Measurements from ENCODE around the gene HNRNPA0.

Gene HNRNPA0

DNA sequence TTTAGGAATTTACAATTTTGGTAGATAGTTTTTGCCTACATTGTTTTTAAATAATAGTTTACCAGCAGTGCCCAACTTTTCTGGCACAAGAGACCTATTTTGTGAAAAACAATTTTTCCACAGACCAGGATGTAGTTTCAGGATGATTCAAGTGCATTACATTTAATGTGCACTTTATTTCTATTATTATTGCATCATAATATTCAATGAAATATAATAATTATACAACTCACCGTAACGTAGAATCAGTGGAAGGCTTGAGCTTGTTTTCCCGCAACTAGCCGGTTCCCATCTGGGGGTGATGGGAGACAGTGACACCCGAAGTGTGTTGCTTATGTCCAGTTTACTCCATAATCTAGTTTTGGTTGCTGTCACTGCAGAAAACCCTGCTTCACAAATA is 3.5 kb upstream of the HNRNPA0 start:
- no peak overlapping the region for H3K27ac ChIP-seq (ENCODE audit: insufficient read depth, low read length, poor library complexity, severe bottlenecking)
- peaks cover 2% of the 10 kb centered on the region for H3K4me1 ChIP-seq (ENCODE audit: control insufficient read depth, insufficient read depth, low read length, poor library complexity, severe bottlenecking)
- no peaks in the 10 kb centered on the region for H3K36me3 ChIP-seq (ENCODE audit: control insufficient read depth, insufficient read depth, low read length)
- H3K27me3 ChIP-seq (replicated peaks; ENCODE audit: control insufficient read depth, insufficient read depth, low read length, poor library complexity, severe bottlenecking), result no peaks in the 10 kb centered on the region
- no peaks in the 10 kb centered on the region for H3K9me3 ChIP-seq (ENCODE audit: control insufficient read depth, low read length)
- H3K4me3 ChIP-seq (ENCODE audit: insufficient read depth, low read depth, low read length, poor library complexity, severe bottlenecking), result no peak overlapping the region
- DNase-seq, result no peak

DNA sequence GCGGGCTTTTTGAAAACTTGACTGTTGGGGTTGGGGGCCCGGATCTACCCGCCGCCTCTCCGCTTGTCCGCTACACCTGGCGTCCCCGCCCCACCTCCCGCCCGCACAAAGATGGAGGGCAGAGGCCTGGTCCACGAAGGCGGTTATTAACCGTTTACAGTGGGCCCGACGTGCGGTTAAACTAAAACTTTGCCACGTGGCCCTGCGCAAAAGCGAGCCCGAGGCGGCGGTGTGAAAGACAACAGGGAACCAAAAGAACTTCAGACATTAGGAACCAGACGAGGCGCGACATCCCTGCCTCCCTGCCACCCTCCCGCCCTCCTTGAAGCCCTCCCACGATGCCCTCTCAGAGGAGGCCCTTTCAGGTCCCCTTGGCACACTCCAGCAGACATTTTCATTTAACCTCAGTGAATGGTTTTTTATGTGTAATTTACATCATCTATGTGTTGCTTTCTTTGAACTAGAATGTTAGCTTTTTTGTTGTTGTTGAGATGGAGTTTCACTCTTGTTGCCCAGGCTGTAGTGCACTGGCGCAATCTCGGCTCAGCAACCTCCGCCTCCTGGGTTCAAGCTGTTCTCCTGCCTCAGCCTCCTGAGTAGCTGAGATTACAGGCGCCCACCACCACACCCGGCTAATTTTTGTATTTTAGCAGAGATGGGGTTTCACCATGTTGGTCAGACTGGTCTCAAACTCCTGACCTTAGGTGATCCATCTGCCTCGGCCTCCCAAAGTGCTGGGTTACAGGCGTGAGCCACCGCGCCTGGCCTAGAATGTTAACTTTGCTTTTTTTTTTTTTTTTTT is 999 bp upstream of the HNRNPA0 start:
- H3K4me3 ChIP-seq (ENCODE audit: insufficient read depth, low read depth, low read length, poor library complexity, severe bottlenecking), result peak overlapping the region; percentile 91
- no peaks in the 10 kb centered on the region for H3K9me3 ChIP-seq (ENCODE audit: control insufficient read depth, low read length)
- peaks cover 5% of the 10 kb centered on the region for H3K36me3 ChIP-seq (ENCODE audit: control insufficient read depth, insufficient read depth, low read length)
- H3K27me3 ChIP-seq (replicated peaks; ENCODE audit: control insufficient read depth, insufficient read depth, low read length, poor library complexity, severe bottlenecking), result no peaks in the 10 kb centered on the region
- H3K27ac ChIP-seq (ENCODE audit: insufficient read depth, low read length, poor library complexity, severe bottlenecking), result peak overlapping the region; percentile 100
- no peak for DNase-seq
- H3K4me1 ChIP-seq (ENCODE audit: control insufficient read depth, insufficient read depth, low read length, poor library complexity, severe bottlenecking), result peaks cover 15% of the 10 kb centered on the region

DNA sequence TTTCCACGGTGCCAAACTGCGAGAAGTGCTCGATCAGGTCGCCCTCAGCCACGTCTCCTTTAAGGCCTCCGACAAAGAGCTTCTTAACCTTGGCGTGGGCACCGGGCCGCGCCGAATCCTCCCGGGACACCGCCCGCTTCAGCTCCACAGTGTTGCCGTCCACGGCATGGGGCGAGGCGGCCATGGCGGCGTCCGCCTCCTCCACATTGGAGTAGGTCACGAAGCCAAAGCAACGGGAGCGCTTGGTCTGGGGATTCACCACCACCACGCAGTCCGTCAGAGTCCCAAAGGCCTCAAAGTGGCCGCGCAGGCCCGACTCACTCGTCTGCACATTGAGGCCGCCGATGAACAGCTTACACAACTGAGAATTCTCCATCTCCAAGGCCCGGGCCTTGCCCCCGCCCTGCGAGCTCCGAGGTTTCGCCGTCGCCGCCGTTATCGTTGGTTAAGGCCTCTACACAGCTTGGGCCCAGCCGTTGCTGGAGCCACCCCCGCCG is 424 bp downstream of the HNRNPA0 start:
- peak overlapping the region; percentile 91 for H3K4me3 ChIP-seq (ENCODE audit: insufficient read depth, low read depth, low read length, poor library complexity, severe bottlenecking)
- H3K27me3 ChIP-seq (replicated peaks; ENCODE audit: control insufficient read depth, insufficient read depth, low read length, poor library complexity, severe bottlenecking), result no peaks in the 10 kb centered on the region
- peak overlapping the region; percentile 100 for H3K27ac ChIP-seq (ENCODE audit: insufficient read depth, low read length, poor library complexity, severe bottlenecking)
- H3K4me1 ChIP-seq (ENCODE audit: control insufficient read depth, insufficient read depth, low read length, poor library complexity, severe bottlenecking), result peaks cover 16% of the 10 kb centered on the region
- peaks cover 5% of the 10 kb centered on the region for H3K36me3 ChIP-seq (ENCODE audit: control insufficient read depth, insufficient read depth, low read length)
- no peaks in the 10 kb centered on the region for H3K9me3 ChIP-seq (ENCODE audit: control insufficient read depth, low read length)
- no peak for DNase-seq

DNA sequence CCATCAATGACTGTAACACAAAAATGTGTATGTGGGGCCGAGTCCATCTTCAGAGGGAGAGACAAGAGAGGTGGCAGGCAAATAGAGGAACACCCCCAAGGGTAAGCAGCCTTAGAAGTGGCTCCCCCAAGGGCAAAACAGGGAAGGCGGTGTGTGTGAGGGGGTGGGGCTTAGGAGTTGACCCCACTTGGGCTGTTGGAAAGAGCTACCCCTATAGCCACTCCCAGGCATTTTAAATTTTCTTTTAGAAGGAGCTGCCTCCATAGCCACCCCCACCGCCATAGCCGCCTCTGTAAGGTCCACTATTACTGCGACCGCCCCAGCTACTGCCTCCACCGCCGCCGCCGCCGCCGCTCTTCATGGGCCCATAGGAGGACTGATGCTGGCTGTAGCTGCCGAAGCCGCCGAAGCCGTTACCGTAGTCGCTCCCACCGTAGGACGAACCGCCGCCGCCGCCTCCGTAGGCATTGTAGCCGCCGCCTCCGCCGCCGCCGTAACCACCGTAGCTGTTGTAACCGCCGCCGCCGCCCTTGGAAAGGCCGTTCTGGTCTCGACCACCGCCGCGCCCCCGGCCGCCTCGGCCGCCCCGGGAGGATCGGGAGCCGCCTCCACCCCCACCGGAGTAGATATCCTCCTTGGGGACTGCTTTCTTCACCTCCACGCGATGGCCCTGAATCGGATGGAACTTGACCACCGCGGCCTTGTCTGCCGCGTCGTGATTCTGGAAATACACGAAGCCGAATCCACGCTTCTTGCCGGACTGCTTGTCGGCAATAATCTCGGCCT is 1.1 kb downstream of the HNRNPA0 start:
- H3K4me3 ChIP-seq (ENCODE audit: insufficient read depth, low read depth, low read length, poor library complexity, severe bottlenecking), result peak overlapping the region; percentile 91
- DNase-seq, result peak; percentile 27 to 37 (median 34)

DNA sequence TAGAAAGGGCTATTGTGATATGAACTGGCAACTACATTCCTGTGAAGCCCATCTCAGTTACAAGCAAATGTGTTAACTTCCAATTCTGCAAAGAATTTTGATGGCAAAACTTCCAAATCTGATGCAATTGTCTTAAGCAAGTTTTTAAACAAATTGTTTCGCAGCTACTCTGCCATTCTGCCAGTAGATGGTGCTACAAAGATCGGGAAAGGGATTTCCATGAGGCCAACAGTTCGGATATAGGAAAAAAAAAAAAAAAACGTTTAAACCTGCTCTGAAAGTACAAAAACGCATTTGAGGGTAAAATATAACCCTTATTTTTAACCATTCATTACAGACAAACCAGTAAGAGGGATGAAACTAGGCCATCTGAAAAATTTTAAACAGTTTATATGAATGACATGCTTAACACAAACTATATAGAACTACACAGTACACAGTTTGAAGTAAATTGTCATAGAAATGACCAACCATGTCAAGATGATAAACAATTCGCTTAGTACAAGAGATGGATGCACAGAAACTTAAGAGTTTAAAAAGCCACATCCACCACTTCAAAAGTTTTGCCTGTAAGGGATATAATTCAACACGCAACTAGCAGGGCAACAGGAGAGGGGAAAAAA is 2.2 kb downstream of the HNRNPA0 start:
- H3K9me3 ChIP-seq (ENCODE audit: control insufficient read depth, low read length), result no peaks in the 10 kb centered on the region
- H3K27ac ChIP-seq (ENCODE audit: insufficient read depth, low read length, poor library complexity, severe bottlenecking), result peak overlapping the region; percentile 100
- no peak for DNase-seq
- H3K27me3 ChIP-seq (replicated peaks; ENCODE audit: control insufficient read depth, insufficient read depth, low read length, poor library complexity, severe bottlenecking), result no peaks in the 10 kb centered on the region
- H3K4me1 ChIP-seq (ENCODE audit: control insufficient read depth, insufficient read depth, low read length, poor library complexity, severe bottlenecking), result peaks cover 16% of the 10 kb centered on the region
- H3K4me3 ChIP-seq (ENCODE audit: insufficient read depth, low read depth, low read length, poor library complexity, severe bottlenecking), result peak overlapping the region; percentile 91
- H3K36me3 ChIP-seq (ENCODE audit: control insufficient read depth, insufficient read depth, low read length), result peaks cover 5% of the 10 kb centered on the region

More for the DNA sequence above, 1.1 kb downstream of the HNRNPA0 start:
- H3K27ac ChIP-seq (ENCODE audit: insufficient read depth, low read length, poor library complexity, severe bottlenecking), result peak overlapping the region; percentile 100
- H3K9me3 ChIP-seq (ENCODE audit: control insufficient read depth, low read length), result no peaks in the 10 kb centered on the region
- peaks cover 5% of the 10 kb centered on the region for H3K36me3 ChIP-seq (ENCODE audit: control insufficient read depth, insufficient read depth, low read length)
- H3K27me3 ChIP-seq (replicated peaks; ENCODE audit: control insufficient read depth, insufficient read depth, low read length, poor library complexity, severe bottlenecking), result no peaks in the 10 kb centered on the region
- H3K4me1 ChIP-seq (ENCODE audit: control insufficient read depth, insufficient read depth, low read length, poor library complexity, severe bottlenecking), result peaks cover 16% of the 10 kb centered on the region

DNA sequence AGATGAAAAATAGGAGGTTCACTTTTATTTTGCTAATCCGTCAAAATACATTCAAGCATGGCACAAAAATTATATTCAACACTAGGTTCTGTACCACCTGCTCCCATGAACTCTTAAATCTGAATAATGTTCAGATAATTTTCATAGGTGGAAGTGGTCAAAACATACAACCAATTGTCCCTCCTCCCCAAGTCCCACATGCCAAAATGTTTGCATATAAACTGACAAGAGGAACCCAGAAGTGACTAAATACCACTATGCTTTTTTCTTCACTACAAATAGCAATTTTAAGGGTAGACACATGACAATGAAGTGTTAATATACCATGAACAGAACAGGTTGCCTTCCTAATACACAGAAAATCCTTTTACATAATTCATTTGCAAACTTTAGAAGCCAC is 3.7 kb downstream of the HNRNPA0 start:
- H3K27ac ChIP-seq (ENCODE audit: insufficient read depth, low read length, poor library complexity, severe bottlenecking), result no peak overlapping the region
- H3K4me1 ChIP-seq (ENCODE audit: control insufficient read depth, insufficient read depth, low read length, poor library complexity, severe bottlenecking), result peaks cover 16% of the 10 kb centered on the region
- no peaks in the 10 kb centered on the region for H3K9me3 ChIP-seq (ENCODE audit: control insufficient read depth, low read length)
- H3K27me3 ChIP-seq (replicated peaks; ENCODE audit: control insufficient read depth, insufficient read depth, low read length, poor library complexity, severe bottlenecking), result no peaks in the 10 kb centered on the region
- peaks cover 5% of the 10 kb centered on the region for H3K36me3 ChIP-seq (ENCODE audit: control insufficient read depth, insufficient read depth, low read length)
- DNase-seq, result no peak
- no peak overlapping the region for H3K4me3 ChIP-seq (ENCODE audit: insufficient read depth, low read depth, low read length, poor library complexity, severe bottlenecking)

DNA sequence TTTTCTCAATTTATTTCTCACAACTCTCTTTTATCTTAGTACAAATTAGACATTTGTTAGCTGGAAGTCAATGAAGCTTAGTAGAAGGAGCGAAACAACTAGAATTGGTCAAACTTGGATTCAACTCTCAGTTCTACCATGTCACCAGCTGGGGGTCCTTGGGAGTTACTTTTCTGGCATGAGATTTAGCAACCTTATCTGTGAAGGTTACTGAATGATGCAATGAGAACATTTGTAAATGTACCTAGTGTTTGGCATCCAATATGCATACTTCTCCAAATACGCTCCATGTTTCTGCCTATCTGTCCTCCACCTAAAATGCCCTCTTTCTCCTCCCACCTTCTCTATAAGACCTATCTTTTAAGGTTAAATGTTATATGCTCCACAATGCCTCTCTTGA is 6.3 kb downstream of the HNRNPA0 start:
- H3K4me3 ChIP-seq (ENCODE audit: insufficient read depth, low read depth, low read length, poor library complexity, severe bottlenecking), result no peak overlapping the region
- no peaks in the 10 kb centered on the region for H3K9me3 ChIP-seq (ENCODE audit: control insufficient read depth, low read length)
- H3K36me3 ChIP-seq (ENCODE audit: control insufficient read depth, insufficient read depth, low read length), result peaks cover 5% of the 10 kb centered on the region
- DNase-seq, result no peak
- no peaks in the 10 kb centered on the region for H3K27me3 ChIP-seq (replicated peaks; ENCODE audit: control insufficient read depth, insufficient read depth, low read length, poor library complexity, severe bottlenecking)
- no peak overlapping the region for H3K27ac ChIP-seq (ENCODE audit: insufficient read depth, low read length, poor library complexity, severe bottlenecking)
- peaks cover 13% of the 10 kb centered on the region for H3K4me1 ChIP-seq (ENCODE audit: control insufficient read depth, insufficient read depth, low read length, poor library complexity, severe bottlenecking)

DNA sequence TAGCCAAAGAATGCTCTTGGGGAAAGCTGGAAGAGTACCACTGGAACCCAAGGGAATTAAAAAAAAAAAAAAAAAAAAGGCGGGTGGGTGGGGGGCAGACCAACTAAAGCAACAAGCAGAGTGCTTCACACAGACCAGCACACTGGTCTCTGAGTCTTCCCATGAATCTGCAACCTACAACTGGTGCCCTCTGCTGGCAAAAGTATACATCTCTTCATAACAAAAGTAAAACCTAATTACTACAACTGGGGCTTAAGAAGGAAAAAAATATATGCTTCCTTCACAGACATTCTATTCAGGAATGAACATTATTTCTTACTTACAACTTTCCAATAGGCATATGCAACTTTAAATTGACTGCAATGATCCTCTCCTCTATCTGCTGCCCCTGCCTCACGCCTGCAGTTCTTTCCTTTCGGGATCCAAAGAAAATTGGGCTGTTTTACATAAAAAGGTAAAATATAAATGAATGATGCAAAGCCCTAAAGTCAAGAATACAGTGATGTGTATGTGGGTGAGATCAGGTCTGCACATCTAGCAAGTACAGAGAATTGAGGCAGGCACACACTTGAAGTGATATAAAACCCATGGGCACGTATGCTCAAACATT is 11.0 kb downstream of the HNRNPA0 start:
- DNase-seq, result peak in 2 of 3 donors; percentile 22 to 41
- Histone ChIP-seq H3K9me3 (ENCODE audit: control insufficient read depth, low read length) (no peaks in the 10 kb centered on the region), H3K4me1 (ENCODE audit: control insufficient read depth, insufficient read depth, low read length, poor library complexity, severe bottlenecking) (no peaks in the 10 kb centered on the region)

GRCh38 chr5:137741718-137742117 is 12.4 kb downstream of the HNRNPA0 start:
- Histone ChIP-seq H3K27me3 (replicated peaks; ENCODE audit: control insufficient read depth, insufficient read depth, low read length, poor library complexity, severe bottlenecking) (no peaks in the 10 kb centered on the region), H3K9me3 (ENCODE audit: control insufficient read depth, low read length) (no peaks in the 10 kb centered on the region), H3K27ac (ENCODE audit: insufficient read depth, low read length, poor library complexity, severe bottlenecking) (no peak overlapping the region), H3K4me1 (ENCODE audit: control insufficient read depth, insufficient read depth, low read length, poor library complexity, severe bottlenecking) (peaks cover 9% of the 10 kb centered on the region), H3K36me3 (ENCODE audit: control insufficient read depth, insufficient read depth, low read length) (no peaks in the 10 kb centered on the region), H3K4me3 (ENCODE audit: insufficient read depth, low read depth, low read length, poor library complexity, severe bottlenecking) (no peak overlapping the region)
- no peak for DNase-seq

More for the DNA sequence above, 11.0 kb downstream of the HNRNPA0 start:
- Histone ChIP-seq H3K27ac (ENCODE audit: insufficient read depth, low read length, poor library complexity, severe bottlenecking) (no peak overlapping the region), H3K27me3 (replicated peaks; ENCODE audit: control insufficient read depth, insufficient read depth, low read length, poor library complexity, severe bottlenecking) (no peaks in the 10 kb centered on the region), H3K4me3 (ENCODE audit: insufficient read depth, low read depth, low read length, poor library complexity, severe bottlenecking) (no peak overlapping the region), H3K36me3 (ENCODE audit: control insufficient read depth, insufficient read depth, low read length) (no peaks in the 10 kb centered on the region)
